HEK293 (cell line): ENCODE data around the gene MAGEB17.

Experiments used
- CTCF ChIA-PET: fragments of 350-600 bp; formaldehyde crosslinking; extraction: SDS; loops from one replicate; lab custom pipeline; 2021; ENCODE audit warnings: antibody characterized with exemption; lab: Yijun Ruan, JAX
- POLR2A ChIA-PET: fragments of 300-600 bp; formaldehyde crosslinking; extraction: SDS; loops from one replicate; lab custom pipeline; 2020; ENCODE audit warnings: antibody characterized with exemption, inconsistent platforms; lab: Yijun Ruan, JAX
- H3K27ac ChIP-seq: fragments of 200-500 bp; sonication (Bioruptor generic); 2 replicates; pipeline ENCODE4 v1.5.1; 2014; ENCODE audit warnings: low read depth, low read length, control low read depth, inconsistent platforms; ENCODE audit errors: extremely low read depth
- H3K36me3 ChIP-seq, 2 experiments: fragments of 200-500 bp in 1 of 2; sonication (Bioruptor generic) in 1 of 2; 1 replicate in 1 of 2; 2 replicates in 1 of 2; pipeline ENCODE4 v1.5.1; 2014 to 2017; ENCODE audit warnings: inconsistent platforms in 2 of 2, low read length in 2 of 2; ENCODE audit not compliant: control insufficient read depth in 2 of 2, insufficient read depth in 1 of 2
- H3K4me1 ChIP-seq: fragments of 200-500 bp; sonication (Bioruptor generic); 2 replicates; pipeline ENCODE4 v1.5.1; 2014; ENCODE audit warnings: mild to moderate bottlenecking, low read length, inconsistent platforms; ENCODE audit not compliant: control insufficient read depth, insufficient read depth
- H3K4me3 ChIP-seq: 2 replicates; pipeline ENCODE4 v1.5.1; 2011; ENCODE audit warnings: low read depth, mild to moderate bottlenecking, control low read depth, low read length, moderate library complexity
- H3K9me3 ChIP-seq: fragments of 200-500 bp; sonication (Bioruptor generic); 2 replicates; pipeline ENCODE4 v1.5.1; 2014; ENCODE audit warnings: low read depth, low read length, inconsistent platforms; ENCODE audit not compliant: control insufficient read depth, insufficient read depth
- AEBP2 ChIP-seq: fragments of 450-650 bp; formaldehyde crosslinking; IDR thresholded peaks from 2 replicates; pipeline ENCODE4 v1.5.1; 2016; ENCODE audit warnings: missing biosample characterization, missing genetic modification characterization, borderline replicate concordance
- HOXD13 ChIP-seq: sonication (generic); formaldehyde crosslinking; IDR thresholded peaks from 2 replicates; pipeline ENCODE4 v1.8.0; 2022; ENCODE audit warnings: missing genetic modification reagents, borderline replicate concordance
- MEIS1 ChIP-seq: sonication (generic); formaldehyde crosslinking; IDR thresholded peaks from 2 replicates; pipeline ENCODE4 v1.8.1; 2022; ENCODE audit warnings: missing genetic modification reagents, mild to moderate bottlenecking, borderline replicate concordance
- REST ChIP-seq: fragments of 450-650 bp; formaldehyde crosslinking; IDR thresholded peaks from 2 replicates; pipeline ENCODE4 v1.5.1; 2016; ENCODE audit warnings: missing biosample characterization, missing genetic modification characterization
- SETDB1 ChIP-seq: IDR thresholded peaks from one replicate; pipeline ENCODE4 v1.6.1; 2017; ENCODE audit warnings: mild to moderate bottlenecking, low read length, moderate library complexity, mixed read lengths; ENCODE audit not compliant: insufficient read length
- SP7 ChIP-seq: fragments of 450-650 bp; formaldehyde crosslinking; IDR thresholded peaks from 2 replicates; pipeline ENCODE4 v1.5.1; 2016; ENCODE audit warnings: missing biosample characterization, missing genetic modification characterization
- ZBTB11 ChIP-seq: fragments of 450-650 bp; formaldehyde crosslinking; conservative IDR thresholded peaks from 2 replicates; pipeline ENCODE4 v1.5.1; 2016; ENCODE audit warnings: low read depth, missing biosample characterization, missing genetic modification characterization
- ZBTB44 ChIP-seq: fragments of 450-650 bp; IDR thresholded peaks from 2 replicates; pipeline ENCODE4 v1.5.1; 2018; ENCODE audit warnings: missing biosample characterization, mild to moderate bottlenecking, missing genetic modification characterization
- ZEB2 ChIP-seq: fragments of 450-650 bp; formaldehyde crosslinking; IDR thresholded peaks from 2 replicates; pipeline ENCODE4 v1.5.1; 2016; ENCODE audit warnings: missing biosample characterization, missing genetic modification characterization
- ZNF10 ChIP-seq: fragments of 450-650 bp; formaldehyde crosslinking; IDR thresholded peaks from 2 replicates; pipeline ENCODE4 v1.5.1; 2017; ENCODE audit warnings: missing biosample characterization, missing genetic modification characterization
- ZNF214 ChIP-seq: fragments of 450-650 bp; formaldehyde crosslinking; IDR thresholded peaks from 2 replicates; pipeline ENCODE4 v1.5.1; 2017; ENCODE audit warnings: missing biosample characterization, mild to moderate bottlenecking, missing genetic modification characterization, borderline replicate concordance
- ZNF571 ChIP-seq: fragments of 450-650 bp; formaldehyde crosslinking; IDR thresholded peaks from 2 replicates; pipeline ENCODE4 v1.5.0; 2017; ENCODE audit warnings: missing biosample characterization, missing genetic modification characterization
- ZNF626 ChIP-seq: fragments of 450-650 bp; sonication (Bioruptor Pico); formaldehyde crosslinking; IDR thresholded peaks from 2 replicates; pipeline ENCODE4 v1.5.1; 2018; ENCODE audit warnings: missing biosample characterization, missing genetic modification characterization, inconsistent platforms
- ZNF664 ChIP-seq: fragments of 450-650 bp; formaldehyde crosslinking; IDR thresholded peaks from 2 replicates; pipeline ENCODE4 v1.5.1; 2016; ENCODE audit warnings: missing biosample characterization, missing genetic modification characterization
- ZNF670 ChIP-seq: fragments of 450-650 bp; formaldehyde crosslinking; IDR thresholded peaks from 2 replicates; pipeline ENCODE4 v1.5.1; 2016; ENCODE audit warnings: missing biosample characterization, missing genetic modification characterization, low read depth
- ZNF776 ChIP-seq: fragments of 450-650 bp; formaldehyde crosslinking; IDR thresholded peaks from 2 replicates; pipeline ENCODE4 v1.5.0; 2017; ENCODE audit warnings: missing biosample characterization, missing genetic modification characterization, borderline replicate concordance
- ZNF785 ChIP-seq: fragments of 450-650 bp; formaldehyde crosslinking; IDR thresholded peaks from 2 replicates; pipeline ENCODE4 v1.5.1; 2016; ENCODE audit warnings: missing biosample characterization, missing genetic modification characterization
- ZXDB ChIP-seq: fragments of 450-650 bp; formaldehyde crosslinking; IDR thresholded peaks from 2 replicates; pipeline ENCODE4 v1.5.1; 2016; ENCODE audit warnings: missing biosample characterization, missing genetic modification characterization

Gene MAGEB17

GRCh38 chrX:16125520-16126149 lies 41.6 kb upstream of the MAGEB17 start:
- H3K27ac ChIP-seq: no peak overlapping the region

GRCh38 chrX:16130707-16131106 lies 36.6 kb upstream of the MAGEB17 start:
- no peak overlapping the region for H3K4me3 ChIP-seq
- H3K27ac ChIP-seq: no peak overlapping the region
- H3K36me3 ChIP-seq: no peaks in the 10 kb centered on the region
- ChIA-PET CTCF (no interaction called here), POLR2A (no interaction called here)
- H3K4me1 ChIP-seq: no peaks in the 10 kb centered on the region
- H3K9me3 ChIP-seq: no peaks in the 10 kb centered on the region
- TF ChIP-seq ZNF670 (no peak), ZBTB44 (tag by site-specific recombination) (no peak), ZNF214 (tag by site-specific recombination) (no peak), SETDB1 (no peak), ZNF571 (tag by site-specific recombination) (no peak), SP7 (no peak), ZBTB11 (tag by site-specific recombination) (no peak), ZEB2 (no peak), MEIS1 (CRISPR knock-in tag) (no peak)

More at GRCh38 chrX:16125520-16126149, 41.6 kb upstream of the MAGEB17 start:
- POLR2A ChIA-PET: no interaction called here
- H3K9me3 ChIP-seq: no peaks in the 10 kb centered on the region
- TF ChIP-seq ZNF776 (tag by site-specific recombination) (no peak), ZNF571 (tag by site-specific recombination) (no peak), HOXD13 (no peak), AEBP2 (tag by site-specific recombination) (no peak), ZNF785 (tag by site-specific recombination) (no peak), ZBTB44 (tag by site-specific recombination) (no peak), REST (tag by site-specific recombination) (no peak), ZNF664 (tag by site-specific recombination) (no peak), ZNF626 (tag by site-specific recombination) (no peak), ZNF10 (no peak), ZXDB (tag by site-specific recombination) (no peak)
- TF ChIP-seq, all 188 proteins: peak for 0
- no peak overlapping the region for H3K4me3 ChIP-seq
- no peaks in the 10 kb centered on the region for H3K36me3 ChIP-seq
- CTCF ChIA-PET: interaction anchor here (0.6 to 3.7 kb wide), 4 partner anchors 86 to 1469 kb away, joined by 3 to 14 read pairs (median 6); no protein-coding TSS in a partner anchor
- H3K4me1 ChIP-seq: no peaks in the 10 kb centered on the region
